ENCODE results near the gene TRAFD1. TPM values are rescaled to one million over a fixed set of nuclear protein-coding genes. Genes with fewer than 3 reads are reported as not detected.

The TRAFD1 gene
- total and polyA plus RNA-seq, 2 of the 13 experiments (the other 11 are each of a cell fraction or from before 2014, with no cell fraction given): 9.5 to 20.9 TPM

DNA sequence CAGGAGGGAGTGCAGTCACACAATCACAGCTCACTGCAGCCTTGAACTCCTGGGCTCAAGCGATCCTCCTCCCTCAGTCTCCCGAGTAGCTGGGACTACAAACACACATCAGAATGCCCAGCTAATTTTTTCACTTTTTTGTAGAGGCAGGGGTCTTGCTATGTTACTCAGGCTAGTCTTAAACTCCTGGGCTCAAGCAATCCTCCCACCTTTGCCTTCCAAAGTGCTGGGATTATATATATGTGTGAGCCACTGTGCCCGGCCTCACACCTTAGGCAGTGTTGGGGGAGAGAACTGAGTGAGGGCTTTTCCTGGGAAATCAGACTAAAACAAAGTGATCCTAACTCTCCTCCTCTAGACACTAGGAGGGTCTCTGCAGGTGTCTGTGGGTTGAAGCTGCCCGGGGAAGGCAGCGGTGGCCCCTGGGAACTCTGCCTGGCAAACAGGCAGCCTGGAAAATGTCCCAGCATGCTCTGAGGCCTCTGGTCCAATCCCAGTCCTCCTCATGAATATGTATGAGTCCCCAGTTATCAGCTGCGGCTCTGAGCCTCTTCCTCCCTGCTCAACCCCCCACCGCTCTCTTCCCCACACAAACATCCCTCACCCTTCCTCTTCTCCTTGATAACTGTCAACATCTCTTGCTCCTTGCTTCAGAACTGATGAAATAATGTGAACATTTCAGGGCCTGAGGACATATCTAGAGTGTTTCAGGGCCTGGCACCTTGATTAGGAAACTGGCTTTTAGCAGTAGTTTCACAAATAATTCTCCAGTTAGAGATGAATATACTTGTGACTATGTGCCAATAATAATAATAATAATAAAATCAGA is 8.9 kb upstream of the TRAFD1 start (continued):
- TF ChIP-seq ELF4 (CRISPR knock-in tag; IDR thresholded peaks at IDR 0.05; ENCODE audit: borderline replicate concordance): no peak
- no peak for TF ChIP-seq TMF1 (CRISPR knock-in tag; IDR thresholded peaks at IDR 0.05; ENCODE audit: low read depth)
- no peak for TF ChIP-seq ZNF703 (CRISPR knock-in tag; IDR thresholded peaks at IDR 0.05; ENCODE audit: borderline replicate concordance)
- TF ChIP-seq RCOR2 (CRISPR knock-in tag; IDR thresholded peaks at IDR 0.05): no peak; the same call in 1 of the 2 replicates
- TF ChIP-seq ZNF136 (CRISPR knock-in tag; IDR thresholded peaks at IDR 0.05; ENCODE audit: low read depth): peak; percentile 90; the same call in 1 of the 2 replicates
- TF ChIP-seq SP4 (CRISPR knock-in tag; IDR thresholded peaks at IDR 0.05): peak; percentile 37; the same call in 1 of the 2 replicates
- TF ChIP-seq ZNF550 (CRISPR knock-in tag; IDR thresholded peaks at IDR 0.05; ENCODE audit: borderline replicate concordance): no peak
- TF ChIP-seq, protein P1, sequence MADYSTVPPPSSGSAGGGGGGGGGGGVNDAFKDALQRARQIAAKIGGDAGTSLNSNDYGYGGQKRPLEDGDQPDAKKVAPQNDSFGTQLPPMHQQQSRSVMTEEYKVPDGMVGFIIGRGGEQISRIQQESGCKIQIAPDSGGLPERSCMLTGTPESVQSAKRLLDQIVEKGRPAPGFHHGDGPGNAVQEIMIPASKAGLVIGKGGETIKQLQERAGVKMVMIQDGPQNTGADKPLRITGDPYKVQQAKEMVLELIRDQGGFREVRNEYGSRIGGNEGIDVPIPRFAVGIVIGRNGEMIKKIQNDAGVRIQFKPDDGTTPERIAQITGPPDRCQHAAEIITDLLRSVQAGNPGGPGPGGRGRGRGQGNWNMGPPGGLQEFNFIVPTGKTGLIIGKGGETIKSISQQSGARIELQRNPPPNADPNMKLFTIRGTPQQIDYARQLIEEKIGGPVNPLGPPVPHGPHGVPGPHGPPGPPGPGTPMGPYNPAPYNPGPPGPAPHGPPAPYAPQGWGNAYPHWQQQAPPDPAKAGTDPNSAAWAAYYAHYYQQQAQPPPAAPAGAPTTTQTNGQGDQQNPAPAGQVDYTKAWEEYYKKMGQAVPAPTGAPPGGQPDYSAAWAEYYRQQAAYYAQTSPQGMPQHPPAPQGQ (CRISPR knock-in tag; IDR thresholded peaks at IDR 0.05; ENCODE audit: borderline replicate concordance): no peak
- peak; percentile 28; the same call in 1 of the 2 replicates for TF ChIP-seq KDM2A (CRISPR knock-in tag; IDR thresholded peaks at IDR 0.05; ENCODE audit: borderline replicate concordance, low read depth)
- TF ChIP-seq NFKB2 (CRISPR knock-in tag; IDR thresholded peaks at IDR 0.05; ENCODE audit: borderline replicate concordance): peak; percentile 28; the same call in 1 of the 2 replicates
- TF ChIP-seq ZNF83 (CRISPR knock-in tag; IDR thresholded peaks at IDR 0.05; ENCODE audit: borderline replicate concordance): no peak
- peak; percentile 79; the same call in 1 of the 2 replicates for TF ChIP-seq GATA4 (IDR thresholded peaks at IDR 0.05; ENCODE audit: borderline replicate concordance, low read depth)
- TF ChIP-seq EP300 (IDR thresholded peaks at IDR 0.05; ENCODE audit: low read depth in 2 of 2, low read length in 2 of 2): no peak
- TF ChIP-seq EP300 (CRISPR knock-in tag; IDR thresholded peaks at IDR 0.05; ENCODE audit: borderline replicate concordance): 0 out of 2 replicates have a peak, but pooled peaks have one; percentile 20
- no peak for TF ChIP-seq JUND (CRISPR knock-in tag; IDR thresholded peaks at IDR 0.05)
- TF ChIP-seq RAD21 (CRISPR knock-in tag; IDR thresholded peaks at IDR 0.05): no peak
- no peak for TF ChIP-seq MYC (CRISPR knock-in tag; IDR thresholded peaks at IDR 0.05; ENCODE audit: borderline replicate concordance)
- TF ChIP-seq SOX13 (IDR thresholded peaks at IDR 0.05): no peak
- 0 out of 4 replicates have a peak, but pooled peaks of 1 of the 2 experiments have one; percentile 13 for TF ChIP-seq SOX13 (CRISPR knock-in tag; conservative IDR thresholded peaks at IDR 0.05 in 1 of 2, IDR thresholded peaks at IDR 0.05 in 1 of 2)
- TF ChIP-seq, protein P2, sequence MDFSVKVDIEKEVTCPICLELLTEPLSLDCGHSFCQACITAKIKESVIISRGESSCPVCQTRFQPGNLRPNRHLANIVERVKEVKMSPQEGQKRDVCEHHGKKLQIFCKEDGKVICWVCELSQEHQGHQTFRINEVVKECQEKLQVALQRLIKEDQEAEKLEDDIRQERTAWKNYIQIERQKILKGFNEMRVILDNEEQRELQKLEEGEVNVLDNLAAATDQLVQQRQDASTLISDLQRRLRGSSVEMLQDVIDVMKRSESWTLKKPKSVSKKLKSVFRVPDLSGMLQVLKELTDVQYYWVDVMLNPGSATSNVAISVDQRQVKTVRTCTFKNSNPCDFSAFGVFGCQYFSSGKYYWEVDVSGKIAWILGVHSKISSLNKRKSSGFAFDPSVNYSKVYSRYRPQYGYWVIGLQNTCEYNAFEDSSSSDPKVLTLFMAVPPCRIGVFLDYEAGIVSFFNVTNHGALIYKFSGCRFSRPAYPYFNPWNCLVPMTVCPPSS (IDR thresholded peaks at IDR 0.05): no peak
- TF ChIP-seq YEATS2 (CRISPR knock-in tag; IDR thresholded peaks at IDR 0.05; ENCODE audit: borderline replicate concordance): peak; percentile 63; the same call in 1 of the 2 replicates
- TF ChIP-seq CCAR2 (optimal IDR thresholded peaks at IDR 0.05; ENCODE audit: low read depth, low read length): no peak
- no peak for TF ChIP-seq ZFP36L1 (CRISPR knock-in tag; IDR thresholded peaks at IDR 0.05)
- no peak for TF ChIP-seq SIN3A (IDR thresholded peaks at IDR 0.05; ENCODE audit: borderline replicate concordance, low read depth, low read length)
- peak; percentile 57 for TF ChIP-seq GATAD1 (CRISPR knock-in tag; IDR thresholded peaks at IDR 0.05)
- TF ChIP-seq FOXP1 (IDR thresholded peaks at IDR 0.05): no peak
- TF ChIP-seq FOXP1 (CRISPR knock-in tag; IDR thresholded peaks at IDR 0.05): peak; percentile 22
- no peak for TF ChIP-seq ZNF30 (CRISPR knock-in tag; IDR thresholded peaks at IDR 0.05)
- TF ChIP-seq ZNF274 (CRISPR knock-in tag; IDR thresholded peaks at IDR 0.05): no peak
